Stimulated activated CD4-positive, alpha-beta T cell treated with anti-CD3 and anti-CD28 coated beads, Interleukin-2, amount 100 ng/mL, for 48 hours (primary cell): ENCODE data around the gene CAMKK1.

Experiments used
- DNase-seq, 2 donors: peaks; one replicate each; pipeline ENCODE4 v3.0.0-alpha.2; 2020

The CAMKK1 gene

DNA sequence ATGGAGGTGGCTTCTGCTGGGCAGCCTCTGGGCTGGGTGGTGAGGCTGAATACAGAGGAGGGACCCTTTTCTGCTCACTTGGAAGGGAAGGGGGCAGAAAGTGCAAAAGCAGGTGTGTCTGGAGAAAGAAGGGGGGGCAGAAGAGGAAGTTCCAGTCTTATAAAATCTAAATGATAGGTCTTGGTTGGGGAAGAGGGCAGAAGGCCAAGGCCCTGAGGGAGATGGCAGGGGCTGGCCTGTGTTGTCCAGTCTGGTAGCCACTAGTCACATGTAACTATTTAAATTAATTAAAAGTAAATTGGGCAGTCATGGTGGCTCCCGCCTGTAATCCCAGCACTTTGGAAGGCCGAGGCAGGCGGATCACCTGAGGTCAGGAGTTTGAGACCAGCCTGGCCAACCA lies 2.5 kb upstream of the CAMKK1 start:
- no peak for DNase-seq

DNA sequence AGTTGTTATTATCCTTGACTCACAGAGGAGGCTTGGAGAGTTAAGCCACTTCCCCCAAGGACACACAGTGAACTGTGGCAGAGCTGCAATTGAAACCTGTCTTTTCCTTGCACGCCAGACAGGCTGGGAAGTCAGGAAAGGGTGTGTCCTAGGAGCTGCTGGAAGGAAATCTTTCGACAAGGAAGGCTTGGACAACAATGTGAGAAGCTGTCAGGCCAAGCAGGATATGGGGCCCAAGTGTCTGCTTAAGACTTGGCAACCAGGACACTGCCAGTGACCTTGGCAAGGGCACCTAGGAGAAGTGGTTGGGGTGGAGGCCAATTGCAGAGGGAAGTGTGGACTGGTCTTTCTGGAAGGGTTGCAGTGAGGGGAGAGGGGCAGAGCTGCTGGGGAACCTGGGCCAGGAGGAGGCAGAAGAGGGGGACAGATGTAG lies 2.1 kb upstream of the CAMKK1 start:
- DNase-seq: no peak

DNA sequence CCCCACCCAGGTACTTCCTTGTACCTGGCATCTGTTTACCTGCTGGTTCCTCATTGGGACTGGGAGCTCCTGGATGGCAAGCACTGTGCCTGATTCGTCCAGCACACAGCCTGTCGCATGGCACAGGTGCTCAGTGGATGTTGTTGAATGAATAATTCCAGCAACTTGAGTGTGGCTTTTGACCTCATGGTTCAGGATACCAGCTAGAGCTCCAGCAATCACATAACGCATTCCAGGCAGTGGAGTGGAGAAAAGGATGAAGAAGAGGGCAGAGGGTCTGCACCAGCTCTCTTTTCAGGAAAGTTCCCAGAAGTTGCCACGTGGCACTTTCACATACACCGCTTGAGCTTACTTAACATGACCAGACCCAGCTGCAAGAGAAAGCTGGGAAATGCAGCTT lies 1.3 kb upstream of the CAMKK1 start:
- no peak for DNase-seq

DNA sequence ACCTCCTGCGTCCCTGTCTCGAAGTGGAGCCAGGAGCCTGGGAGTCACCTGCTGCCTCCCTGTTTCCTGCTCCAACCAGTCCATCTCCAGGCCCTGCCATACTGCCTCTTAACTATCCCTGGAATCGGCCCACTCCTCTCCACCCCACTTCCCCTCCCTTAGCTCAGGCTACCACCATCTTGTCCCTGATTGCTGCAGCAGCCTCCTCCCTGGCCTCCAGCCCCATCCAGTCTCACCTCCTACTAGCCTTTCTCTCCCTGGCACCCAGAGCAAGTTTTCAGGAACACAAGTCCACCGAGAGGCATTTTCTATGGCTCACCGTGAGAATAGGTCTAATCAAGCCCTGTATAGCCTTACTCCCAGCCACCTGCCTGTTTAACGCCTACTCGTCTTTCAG lies 865 bp upstream of the CAMKK1 start:
- no peak for DNase-seq

DNA sequence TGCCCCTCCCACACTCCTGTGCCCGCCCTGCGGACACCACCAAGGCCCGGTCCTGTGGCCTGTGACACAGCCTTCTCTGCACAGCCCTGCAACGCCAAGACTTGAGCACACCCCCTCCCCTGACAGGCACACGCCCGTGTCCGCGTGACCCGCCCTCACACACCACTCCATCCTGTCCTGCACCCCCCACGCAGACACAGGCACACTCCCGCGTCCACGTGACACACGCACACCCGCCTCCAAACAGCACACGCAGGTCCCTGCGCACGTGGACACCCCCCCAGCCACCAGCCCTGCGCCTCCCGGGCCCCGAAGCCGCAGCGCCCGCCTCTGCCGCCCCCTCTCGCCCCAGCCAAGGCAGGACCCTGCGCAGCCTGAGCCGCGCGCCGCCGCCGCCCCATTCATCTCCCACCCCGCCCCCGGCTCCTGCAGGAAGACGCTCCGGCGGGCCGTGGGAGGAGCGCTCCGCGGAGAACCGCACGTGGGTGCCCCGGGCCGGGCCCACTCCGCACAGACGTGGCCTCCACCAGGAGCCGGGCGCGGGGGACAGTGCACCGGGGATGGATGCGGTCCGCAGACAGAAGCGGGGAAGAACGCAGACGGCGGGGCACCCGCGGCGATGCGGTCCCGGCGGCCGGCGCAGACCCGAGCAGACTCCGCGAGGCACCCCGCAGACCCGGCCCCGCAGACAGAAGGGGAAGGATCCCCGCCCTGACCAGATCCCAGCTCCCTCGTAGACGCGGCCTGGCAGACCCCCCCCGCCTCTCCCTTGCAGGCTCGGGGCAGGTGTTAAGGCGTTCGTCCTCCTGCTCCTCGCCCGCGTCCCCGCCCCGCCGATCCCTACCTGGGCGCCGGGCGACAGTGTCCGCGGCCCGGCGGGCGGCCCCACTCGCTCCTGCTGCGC lies 506 bp downstream of the CAMKK1 start:
- DNase-seq: peak; percentile 23 to 44

DNA sequence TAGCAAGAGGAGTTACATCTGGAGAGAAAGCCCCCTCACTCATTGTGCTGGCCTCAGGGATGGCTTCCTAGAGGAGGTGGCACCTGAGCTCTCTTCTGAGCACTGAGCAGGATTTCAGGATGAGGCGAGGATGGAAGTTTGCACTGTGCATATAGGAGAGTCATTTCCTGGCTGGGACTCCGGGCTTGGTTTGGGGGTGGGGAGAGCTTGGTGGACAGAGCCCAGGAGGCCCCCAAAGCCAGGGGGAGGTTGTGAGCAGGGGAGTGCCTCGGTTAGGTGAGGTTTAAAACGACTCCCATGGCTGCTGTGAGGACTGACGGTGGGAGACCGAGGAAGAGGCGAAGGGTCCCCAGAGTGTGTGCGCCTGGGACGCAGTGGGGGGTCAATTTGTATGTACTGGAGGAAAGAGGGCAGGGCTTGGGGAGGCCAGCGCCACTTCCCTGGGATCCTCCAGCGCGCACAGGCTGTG lies 1.2 kb downstream of the CAMKK1 start:
- no peak for DNase-seq

DNA sequence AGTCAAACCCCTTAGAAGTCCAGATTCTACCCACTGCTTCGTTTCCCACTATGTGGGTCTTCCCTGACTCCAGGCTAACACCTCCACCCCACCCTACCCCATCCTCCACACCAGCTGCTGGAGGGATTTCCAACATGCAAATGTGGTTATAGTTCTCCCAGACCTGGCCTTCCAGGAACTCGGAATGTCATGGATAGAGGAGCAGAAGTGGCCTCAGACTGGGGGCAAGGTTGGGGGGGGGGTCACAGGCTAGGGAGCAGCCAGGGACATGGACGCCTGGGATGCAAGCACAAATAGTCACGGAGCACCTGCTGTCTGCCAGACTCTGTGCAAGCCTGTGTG lies 2.0 kb downstream of the CAMKK1 start:
- DNase-seq: no peak

DNA sequence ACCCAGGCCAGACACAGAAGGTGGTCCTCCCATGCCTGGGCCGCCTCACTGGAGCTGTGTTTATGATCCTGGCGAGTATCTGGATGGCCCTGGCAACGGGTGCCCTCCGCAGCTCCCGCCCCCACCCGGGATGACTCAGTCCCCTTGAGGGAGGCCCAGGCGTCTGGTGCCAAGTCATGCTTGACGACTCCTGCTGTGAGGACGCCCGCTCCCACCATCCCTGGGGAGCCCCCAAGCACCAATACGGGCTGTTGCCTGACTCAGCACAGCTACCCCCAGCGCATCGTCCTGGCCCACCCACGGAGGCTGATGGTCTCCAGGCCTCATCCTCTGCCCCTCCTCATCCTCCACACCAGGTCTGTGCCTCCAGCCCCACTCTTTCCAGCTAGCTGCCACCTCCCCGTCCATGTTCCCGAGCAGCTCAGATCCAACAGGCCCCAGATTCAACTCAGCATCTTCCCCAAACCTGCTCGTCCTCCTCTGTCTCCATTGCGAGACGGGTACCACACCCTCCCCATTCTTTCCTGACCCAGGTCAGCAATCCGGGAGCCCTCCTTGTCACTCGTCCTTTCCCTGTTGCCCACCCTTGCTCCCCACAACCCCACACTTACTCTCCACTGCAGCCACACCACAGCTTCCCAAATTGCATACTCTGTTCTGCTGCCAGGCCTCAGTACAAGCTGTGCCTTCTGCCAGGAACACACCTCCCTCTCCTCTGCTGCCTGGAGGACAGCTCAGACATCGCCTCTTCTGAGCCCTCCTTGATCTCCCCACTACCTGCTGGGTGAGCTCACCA lies 2.6 kb downstream of the CAMKK1 start:
- no peak for DNase-seq

DNA sequence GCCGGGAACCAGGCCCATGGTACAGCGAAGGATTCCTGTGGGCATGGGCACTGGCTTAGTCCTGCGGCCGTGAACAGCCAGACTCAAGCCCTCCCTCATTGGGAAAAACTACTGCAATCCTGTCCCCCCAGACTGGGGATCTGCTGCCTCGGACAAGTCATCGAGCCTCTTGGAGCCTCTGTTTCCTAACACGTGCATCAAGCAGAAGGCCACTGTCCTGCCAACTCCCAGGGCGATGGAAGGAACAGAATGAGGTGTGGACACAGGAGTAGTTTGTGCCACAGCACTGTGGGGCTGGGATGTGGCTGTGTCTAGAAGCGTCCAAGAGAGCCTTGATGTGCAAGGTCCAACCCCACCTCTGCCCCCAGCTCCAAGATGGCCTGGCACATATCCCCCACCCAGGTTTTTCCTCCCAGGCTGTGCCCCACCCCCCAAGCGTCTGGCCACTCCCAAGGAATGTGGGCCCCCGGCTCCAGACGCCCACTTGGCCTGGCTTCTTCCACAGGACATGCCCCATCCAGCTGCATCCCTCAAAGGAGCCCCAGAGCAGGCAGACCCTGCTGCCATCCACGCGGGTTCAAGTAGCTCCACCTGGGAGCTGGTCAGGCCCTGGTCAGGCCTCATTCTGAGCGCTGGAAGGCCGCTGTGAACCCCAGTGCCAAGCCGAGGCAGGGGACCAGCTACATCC lies 3.4 kb downstream of the CAMKK1 start:
- DNase-seq: no peak

DNA sequence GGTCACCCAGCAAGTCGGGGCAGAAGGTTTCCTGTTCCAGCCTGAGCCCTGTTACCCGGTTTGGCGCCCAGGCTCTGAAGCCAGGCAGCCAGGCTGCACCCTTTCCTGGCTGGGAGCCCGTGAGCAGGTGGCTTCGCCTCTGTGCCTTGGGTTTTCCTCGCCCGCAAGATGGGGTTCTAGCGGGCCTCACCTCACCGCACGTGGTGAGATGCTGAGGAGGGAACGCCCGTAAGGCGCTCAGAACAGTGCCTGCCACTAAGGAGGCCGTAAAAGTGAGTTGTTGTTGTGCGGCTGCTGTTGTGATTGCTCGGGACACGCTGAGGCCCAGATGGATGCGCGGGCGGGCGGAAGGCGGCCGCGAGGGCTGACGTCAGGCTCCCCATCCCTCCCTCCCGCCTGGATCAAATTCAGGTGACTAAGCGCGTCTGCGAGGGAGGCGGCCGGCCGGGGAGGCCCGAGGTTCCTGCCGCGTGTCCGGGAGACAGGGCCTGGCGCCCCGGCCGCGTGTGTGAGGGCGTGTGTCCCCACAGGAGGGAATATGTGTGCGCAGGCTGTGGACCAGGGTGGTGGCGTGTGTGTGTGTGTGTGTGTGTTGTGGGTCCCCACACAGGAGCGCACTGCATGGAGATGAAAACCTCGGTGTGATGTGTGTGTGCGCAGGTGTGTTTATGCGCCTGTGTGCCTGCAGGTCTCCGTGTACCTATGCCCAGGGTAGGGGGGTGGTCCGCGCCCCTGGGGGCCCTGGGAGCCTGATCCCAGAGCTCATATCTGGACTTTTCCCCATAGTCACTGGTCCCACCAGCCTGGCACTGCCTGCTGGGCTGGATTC lies 4.3 kb downstream of the CAMKK1 start:
- DNase-seq: no peak

DNA sequence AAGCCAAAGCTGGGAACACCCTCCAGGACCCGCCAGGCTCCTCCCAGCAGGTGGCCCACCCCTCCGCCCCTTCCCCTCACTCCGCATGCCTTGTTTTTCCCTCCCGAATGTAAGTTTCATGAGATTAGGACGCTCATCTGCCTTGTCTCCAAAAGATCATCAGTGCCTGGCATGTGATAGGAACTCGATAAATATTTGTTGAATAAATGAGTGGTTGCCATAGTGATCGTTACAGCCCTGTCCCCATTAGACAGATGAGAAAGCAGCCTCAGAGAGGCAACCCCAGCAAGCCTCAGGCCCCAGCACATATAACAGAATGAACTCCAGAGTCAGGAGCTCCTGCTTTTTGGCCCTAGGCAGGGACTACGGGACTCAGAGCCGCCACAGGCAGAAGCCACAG lies 5.0 kb downstream of the CAMKK1 start:
- no peak for DNase-seq

DNA sequence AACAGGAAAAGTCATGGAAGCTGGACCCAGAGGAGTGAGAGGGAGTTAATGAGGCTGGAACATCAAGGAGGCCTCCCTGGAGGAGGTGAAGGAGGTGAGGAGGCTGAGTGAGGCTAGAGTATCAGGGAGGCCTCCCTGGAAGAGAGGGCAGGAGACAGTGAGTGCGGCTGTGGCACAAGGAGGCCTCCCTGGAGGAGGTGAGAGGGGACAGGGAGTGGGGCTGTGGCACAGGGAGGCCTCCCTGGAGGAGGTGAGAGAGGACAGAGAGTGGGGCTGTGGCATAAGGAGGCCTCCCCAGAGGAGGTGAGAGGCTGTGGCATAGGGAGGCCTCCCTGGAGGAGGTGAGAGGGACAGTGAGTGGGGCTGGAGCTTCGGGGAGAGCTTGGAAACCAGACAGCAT lies 5.5 kb downstream of the CAMKK1 start:
- no peak for DNase-seq

DNA sequence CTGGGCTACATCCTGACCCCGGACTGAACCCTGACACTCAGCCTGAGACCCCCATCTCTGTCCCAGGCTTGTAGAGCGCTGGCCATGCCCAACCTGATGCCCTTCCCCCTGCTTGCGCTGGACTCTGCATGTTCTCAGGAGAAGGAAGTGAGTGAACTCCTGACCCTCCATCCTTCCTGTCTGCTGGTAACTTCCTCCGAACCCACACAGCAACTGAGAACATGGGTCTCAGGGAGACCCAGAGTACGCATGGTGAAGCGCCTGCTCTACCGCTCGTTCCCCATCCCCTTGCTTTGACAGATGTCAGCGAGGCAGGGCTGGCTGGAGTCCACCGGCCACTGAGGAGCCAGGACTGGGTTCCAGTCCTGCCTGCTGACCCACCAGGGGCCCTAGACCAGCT lies 6.1 kb downstream of the CAMKK1 start:
- DNase-seq: no peak

DNA sequence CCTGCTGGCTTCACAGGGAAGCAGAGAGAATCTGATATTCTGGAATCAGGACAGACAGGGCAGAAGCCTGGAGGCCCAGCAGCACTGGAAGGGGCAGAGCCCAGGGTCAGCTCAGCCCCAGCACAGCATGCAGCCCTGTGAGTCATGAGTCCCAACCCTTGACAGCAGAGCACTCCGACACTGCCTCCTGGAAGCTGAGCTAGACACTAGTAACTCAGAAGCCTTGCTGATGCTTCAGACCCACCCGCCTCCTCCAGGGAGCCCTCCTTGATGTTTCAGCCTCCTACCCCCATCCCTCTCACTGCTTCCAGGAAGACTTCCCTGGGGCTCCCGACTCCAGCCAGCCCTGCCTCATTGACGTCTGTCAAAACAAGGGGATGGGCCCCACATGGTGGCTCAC lies 6.9 kb downstream of the CAMKK1 start:
- DNase-seq: no peak

DNA sequence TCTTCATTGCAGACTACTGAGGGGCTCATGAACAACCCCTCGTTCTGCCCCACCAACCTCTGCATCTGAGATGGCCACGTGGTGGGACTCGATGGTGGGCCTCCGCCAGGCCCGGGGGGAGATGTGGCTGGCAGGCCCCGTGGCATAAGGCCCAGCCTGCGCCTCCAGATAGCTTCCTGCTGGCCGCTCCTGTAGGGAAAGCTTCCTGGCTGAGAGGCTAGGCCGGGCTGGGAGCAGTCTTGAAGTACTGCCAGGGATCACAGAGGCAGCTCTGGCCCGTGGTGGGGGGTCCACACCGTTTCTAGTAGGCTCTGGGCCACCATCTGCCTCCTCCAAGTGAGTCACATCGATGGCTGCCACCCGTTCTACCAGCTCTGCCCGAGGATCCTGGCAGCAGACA lies 7.6 kb downstream of the CAMKK1 start:
- DNase-seq: no peak

DNA sequence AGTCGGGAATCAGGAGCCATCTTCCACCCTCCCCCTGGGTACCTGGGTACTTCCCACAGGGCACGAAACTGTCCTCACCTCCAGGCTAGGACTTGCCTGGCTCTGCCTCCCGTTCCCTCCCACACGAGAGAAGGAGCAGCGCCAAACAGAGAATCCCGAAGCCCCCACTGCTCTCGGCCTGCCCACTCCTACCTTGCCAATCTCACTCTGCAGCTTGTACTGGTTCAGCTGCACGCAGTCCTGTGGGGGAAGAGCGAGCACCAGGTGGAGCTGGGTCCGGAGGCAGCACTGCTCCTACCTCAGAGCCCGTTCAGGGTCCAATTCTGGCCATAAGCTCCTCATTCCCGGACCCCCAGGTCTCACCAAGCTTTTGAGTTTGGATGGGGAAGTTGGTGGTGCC lies 8.7 kb downstream of the CAMKK1 start:
- DNase-seq: no peak

DNA sequence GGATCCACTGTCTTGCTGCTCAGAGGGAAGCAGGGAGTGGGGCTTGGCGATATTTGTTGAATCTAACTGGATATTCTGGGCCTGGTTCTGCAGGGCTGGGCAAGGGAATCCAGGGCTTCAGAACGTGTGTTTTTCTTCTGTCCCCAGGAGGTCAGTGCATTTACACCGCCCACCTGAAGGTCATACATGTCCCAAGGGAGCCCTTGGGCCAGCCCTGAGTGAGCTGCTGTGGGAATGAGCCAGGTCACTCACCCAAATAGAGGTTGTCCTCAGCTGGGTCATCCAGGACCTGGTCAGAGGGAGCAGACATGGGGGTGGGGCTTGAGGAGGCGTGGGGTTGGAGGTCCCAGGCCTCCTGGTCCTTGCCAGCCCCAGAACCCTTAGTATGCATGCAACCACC lies 10.6 kb downstream of the CAMKK1 start:
- DNase-seq: no peak

DNA sequence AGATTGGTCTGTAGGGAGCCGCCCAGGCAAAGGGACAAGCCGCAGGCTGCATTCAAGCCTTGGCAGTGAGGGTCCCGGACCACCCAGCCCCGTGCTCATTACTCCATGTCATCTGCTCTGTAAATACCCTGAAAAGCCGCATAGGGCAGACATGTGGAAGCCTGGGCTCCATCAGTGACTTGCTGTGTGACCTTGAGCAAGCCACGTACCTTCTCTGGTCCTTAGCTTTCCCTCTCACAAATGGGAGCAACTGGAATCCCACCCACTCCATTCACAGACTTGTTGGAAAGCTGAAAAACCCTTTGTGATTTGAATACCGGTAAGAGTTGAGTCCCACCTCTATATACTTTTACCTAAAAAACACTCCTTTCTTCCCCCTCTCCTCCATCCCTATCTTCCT lies 11.9 kb downstream of the CAMKK1 start:
- no peak for DNase-seq

DNA sequence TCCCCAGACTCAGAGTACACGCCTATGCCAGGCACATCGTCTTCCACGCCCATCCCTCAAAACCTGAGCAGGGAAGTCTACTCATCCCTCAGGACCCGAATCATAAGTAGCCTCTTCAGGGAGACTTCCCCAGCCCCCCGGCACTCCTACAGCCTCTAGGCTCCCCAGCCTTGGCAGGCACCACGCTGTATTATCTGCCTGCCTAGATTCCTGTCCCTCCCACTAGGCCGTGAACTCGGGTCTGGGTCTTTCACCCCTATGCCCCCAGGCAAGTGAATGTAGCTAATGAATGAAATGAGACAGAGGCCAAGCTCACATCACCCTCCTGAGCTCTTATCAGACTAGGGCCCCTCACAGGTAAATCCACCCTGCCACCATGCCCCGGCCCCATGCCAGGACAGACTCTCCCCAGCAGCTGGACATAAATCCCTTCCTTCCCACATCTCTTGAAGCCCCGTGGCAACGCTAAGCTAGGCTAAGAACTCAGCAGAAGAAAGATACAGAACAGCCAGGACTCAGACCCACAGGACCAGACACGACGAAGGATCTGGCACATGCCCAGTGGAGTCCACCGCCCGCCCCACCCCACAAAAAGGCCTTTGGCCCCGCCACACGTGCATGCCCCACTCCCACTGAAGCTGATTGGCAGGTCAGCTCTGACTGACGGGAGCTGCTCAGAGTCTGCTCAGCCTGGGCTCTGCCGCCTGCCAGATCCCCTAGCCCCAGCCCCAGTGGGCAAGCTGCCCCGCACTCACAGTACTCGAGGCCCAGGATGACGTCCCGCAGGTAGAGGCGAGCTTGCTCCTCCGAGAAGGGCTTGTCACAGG lies 13.0 kb downstream of the CAMKK1 start:
- no peak for DNase-seq

DNA sequence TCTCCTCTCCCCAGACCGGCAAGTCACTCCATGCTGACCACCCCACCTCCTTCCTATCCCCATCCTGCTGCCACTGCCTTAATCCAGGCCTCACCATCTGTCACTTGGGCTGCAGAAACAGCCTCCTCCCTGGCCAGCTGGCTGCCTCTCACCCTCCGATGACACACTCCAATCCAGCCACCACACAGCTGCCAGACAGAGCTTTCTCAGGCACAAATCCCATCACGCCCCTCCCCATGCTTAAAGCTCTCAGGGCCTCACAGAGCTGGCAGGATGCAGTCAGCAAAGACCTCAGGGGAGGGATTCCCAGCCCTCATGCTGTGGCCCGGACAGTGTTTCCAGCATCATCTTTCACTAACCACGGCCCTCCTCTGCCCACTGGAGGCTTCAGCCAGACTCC lies 13.7 kb downstream of the CAMKK1 start:
- no peak for DNase-seq

DNA sequence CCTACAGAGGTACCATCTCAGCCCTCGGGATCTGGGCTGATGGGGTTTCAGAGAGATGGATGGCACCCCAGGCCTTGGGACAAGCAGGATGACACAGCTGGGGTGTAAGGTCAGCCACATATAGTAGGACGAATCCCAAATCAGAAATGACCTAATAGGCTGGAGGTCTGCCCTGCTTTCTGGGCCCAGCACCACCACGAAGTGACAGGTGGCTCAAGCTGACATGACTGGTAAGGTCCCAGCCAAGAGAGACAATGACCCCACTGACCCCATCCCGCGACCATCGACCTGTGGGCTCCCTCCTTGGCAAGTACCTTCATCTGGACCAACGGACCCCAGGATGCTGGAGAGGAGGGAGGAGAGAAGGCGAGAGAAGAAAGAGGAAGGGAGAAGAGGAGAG lies 15.6 kb downstream of the CAMKK1 start:
- no peak for DNase-seq

DNA sequence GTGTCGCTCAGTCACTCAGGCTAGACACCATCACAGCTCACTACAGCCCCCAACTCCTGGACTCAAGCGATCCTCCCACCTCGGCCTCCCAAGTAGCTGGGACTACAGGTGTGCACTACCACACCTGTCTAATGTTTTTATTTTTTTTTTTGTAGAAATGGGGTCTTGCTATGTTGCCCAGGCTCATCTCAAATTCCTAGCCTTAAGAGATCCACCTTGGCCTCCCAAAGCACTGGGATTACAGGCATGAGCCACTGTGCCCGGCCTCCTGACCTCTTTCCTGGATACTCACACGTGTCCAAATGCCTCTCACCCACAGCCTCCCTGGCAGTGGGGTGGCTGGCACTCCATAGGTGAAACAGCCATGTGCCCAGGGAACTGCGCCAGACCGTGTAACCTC lies 17.5 kb downstream of the CAMKK1 start:
- no peak for DNase-seq
